Left lobe of liver (tissue), 2 donors: Measurements from ENCODE around the gene TTI1. TPM values are rescaled to one million over a fixed set of nuclear protein-coding genes. Genes with fewer than 3 reads are reported as not detected.
"Not testable (repeated sequence)": the region's sequence is repeated elsewhere in the genome, so short reads cannot be mapped to it uniquely, and the experiment has no call there.

Experiments used
- ATAC-seq: fragments of 200-7000 bp; cut with Tn5 transposase; one replicate; pipeline ENCODE4 v1.9.1; 2020; ENCODE audit warnings: mild to moderate bottlenecking, moderate library complexity
- DNase-seq: peaks from one replicate; pipeline ENCODE4 v3.0.0-alpha.2; 2020; ENCODE audit warnings: low spot score
- total RNA-seq: library from RNA; stranded (reverse); gene quantifications from one replicate; pipeline ENCODE4 v1.2.1, GENCODE V29; 2021
- donor health status: DM: no; HTN: no; CAD: no; lungs with moderate emphysema.
- donor health status: DM: no; HTN: yes; CAD: no.

Gene TTI1
- total RNA-seq, 1 donor from 2014 or later = 10.3 TPM

- DNase-seq (no peak), ATAC-seq (no peak)
Observed at GRCh38 chr20:38012332-38012731, 20.9 kb downstream of the TTI1 start.

GRCh38 chr20:38011696-38012095 is 21.6 kb downstream of the TTI1 start:
- no peak for ATAC-seq
- no peak for DNase-seq

- ATAC-seq, DNase-seq: not testable (repeated sequence)
Observed at GRCh38 chr20:38009416-38009815, 23.8 kb downstream of the TTI1 start.

GRCh38 chr20:38008233-38008944 is 24.9 kb downstream of the TTI1 start:
- no peak for DNase-seq
- no peak for ATAC-seq

GRCh38 chr20:38007526-38007925 is 25.7 kb downstream of the TTI1 start:
- no peak for ATAC-seq
- DNase-seq = no peak

GRCh38 chr20:38005903-38006302 is 27.4 kb downstream of the TTI1 start:
- ATAC-seq (no peak), DNase-seq (no peak)

- ATAC-seq (no peak), DNase-seq (no peak)
Observed at GRCh38 chr20:38004416-38004815, 28.8 kb downstream of the TTI1 start.

- DNase-seq (no peak), ATAC-seq (no peak)
Observed at GRCh38 chr20:38002422-38002821, 30.8 kb downstream of the TTI1 start.

GRCh38 chr20:38001981-38002380 is 31.3 kb downstream of the TTI1 start:
- no peak for DNase-seq
- no peak for ATAC-seq

GRCh38 chr20:38001173-38001875 is 31.9 kb downstream of the TTI1 start:
- ATAC-seq (no peak), DNase-seq (no peak)

- DNase-seq (no peak), ATAC-seq (no peak)
Observed at GRCh38 chr20:38000293-38000692, 33.0 kb downstream of the TTI1 start.

- no peak for ATAC-seq
- no peak for DNase-seq
Observed at GRCh38 chr20:37999526-38000263, 33.6 kb downstream of the TTI1 start.

GRCh38 chr20:37997516-37997915 is 35.7 kb downstream of the TTI1 start:
- ATAC-seq = no peak

GRCh38 chr20:37995856-37996605 is 37.2 kb downstream of the TTI1 start:
- DNase-seq (no peak), ATAC-seq (no peak)

More at GRCh38 chr20:37997516-37997915, 35.7 kb downstream of the TTI1 start:
- DNase-seq = no peak

- DNase-seq = no peak
- no peak for ATAC-seq
Observed at GRCh38 chr20:37994512-37994911, 38.7 kb downstream of the TTI1 start.

- DNase-seq = no peak
- ATAC-seq = peak; percentile 81
Observed at GRCh38 chr20:37992802-37993409, 40.4 kb downstream of the TTI1 start.

GRCh38 chr20:37991908-37992307 is 41.3 kb downstream of the TTI1 start:
- ATAC-seq = no peak
- DNase-seq = no peak

GRCh38 chr20:37991157-37991866 is 41.9 kb downstream of the TTI1 start:
- ATAC-seq = no peak
- no peak for DNase-seq

GRCh38 chr20:37990571-37991151 is 42.6 kb downstream of the TTI1 start:
- ATAC-seq (peak; percentile 27), DNase-seq (peak; percentile 70)
